ENCODE data around the gene DPCD. TPM values are rescaled to one million over a fixed set of nuclear protein-coding genes. Genes with fewer than 3 reads are reported as not detected.
"Not testable (repeated sequence)": the region's sequence is repeated elsewhere in the genome, so short reads cannot be mapped to it uniquely, and the experiment has no call there.

Gene DPCD
- total RNA-seq, 2 experiments from 2014 or later = 0.31 to 0.96 TPM

GRCh38 chr10:101630633-101630920 lies 42.5 kb downstream of the DPCD start:
- no peak overlapping the region for H3K27ac ChIP-seq (ENCODE audit: low read depth in 1 of 2, low read length in 2 of 2)
- no peak for TF ChIP-seq CTCF (IDR thresholded peaks at IDR 0.05)
- H3K9me3 Mint-ChIP-seq = no peaks in the 10 kb centered on the region
- no peak overlapping the region for H3K27ac Mint-ChIP-seq
- no peak for DNase-seq
- no peak overlapping the region for H3K4me3 Mint-ChIP-seq
- no peak for ATAC-seq (ENCODE audit: poor library complexity)
- ChIA-PET POLR2A (no interaction called here), CTCF (no interaction called here)
- H3K36me3 Mint-ChIP-seq (ENCODE audit: low read depth) = peaks cover 77% of the 10 kb centered on the region
- intact Hi-C loops (cut with DNase I, micrococcal nuclease) = no loop called here
- H3K27me3 ChIP-seq (ENCODE audit: control insufficient read depth in 1 of 2, insufficient read depth in 2 of 2, low read length in 2 of 2) = no peaks in the 10 kb centered on the region
- no peak overlapping the region for H3K4me3 ChIP-seq (ENCODE audit: low read length)
- H3K4me1 Mint-ChIP-seq (ENCODE audit: low read depth) = peaks cover 36% of the 10 kb centered on the region
- H3K36me3 ChIP-seq (ENCODE audit: insufficient read depth, low read length) = peaks cover 46% of the 10 kb centered on the region
- H3K9me3 ChIP-seq (ENCODE audit: control insufficient read depth in 1 of 2, insufficient read depth in 1 of 2, low read length in 2 of 2) = no peaks in the 10 kb centered on the region
- no peaks in the 10 kb centered on the region for H3K27me3 Mint-ChIP-seq
- peaks cover 2% of the 10 kb centered on the region for H3K4me1 ChIP-seq (ENCODE audit: insufficient read depth, low read length)

- no peak for ATAC-seq (ENCODE audit: poor library complexity)
- peaks cover 36% of the 10 kb centered on the region for H3K4me1 Mint-ChIP-seq (ENCODE audit: low read depth)
Observed at GRCh38 chr10:101631821-101632475, 43.8 kb downstream of the DPCD start.

GRCh38 chr10:101633510-101633909 lies 45.4 kb downstream of the DPCD start:
- H3K27me3 ChIP-seq (ENCODE audit: control insufficient read depth in 1 of 2, insufficient read depth in 2 of 2, low read length in 2 of 2); H3K4me3 Mint-ChIP-seq; CTCF ChIA-PET; ATAC-seq (ENCODE audit: poor library complexity); H3K9me3 ChIP-seq (ENCODE audit: control insufficient read depth in 1 of 2, insufficient read depth in 1 of 2, low read length in 2 of 2); H3K27me3 Mint-ChIP-seq; DNase-seq; intact Hi-C loops (cut with DNase I, micrococcal nuclease); POLR2A ChIA-PET; H3K27ac ChIP-seq (ENCODE audit: low read depth in 1 of 2, low read length in 2 of 2); H3K27ac Mint-ChIP-seq; H3K4me1 ChIP-seq (ENCODE audit: insufficient read depth, low read length); H3K4me3 ChIP-seq (ENCODE audit: low read length); H3K9me3 Mint-ChIP-seq: not testable (repeated sequence)
- Mint-ChIP-seq H3K36me3 (ENCODE audit: low read depth) (peaks cover 70% of the 10 kb centered on the region), H3K4me1 (ENCODE audit: low read depth) (peaks cover 26% of the 10 kb centered on the region)
- H3K36me3 ChIP-seq (ENCODE audit: insufficient read depth, low read length) = peaks cover 42% of the 10 kb centered on the region

More at GRCh38 chr10:101631821-101632475, 43.8 kb downstream of the DPCD start:
- peaks cover 47% of the 10 kb centered on the region for H3K36me3 ChIP-seq (ENCODE audit: insufficient read depth, low read length)
- H3K27ac ChIP-seq (ENCODE audit: low read depth in 1 of 2, low read length in 2 of 2) = no peak overlapping the region
- intact Hi-C loops (cut with DNase I, micrococcal nuclease) = no loop called here
- no peak for DNase-seq
- no peak overlapping the region for H3K4me3 ChIP-seq (ENCODE audit: low read length)
- H3K27me3 Mint-ChIP-seq = no peaks in the 10 kb centered on the region
- peaks cover 2% of the 10 kb centered on the region for H3K4me1 ChIP-seq (ENCODE audit: insufficient read depth, low read length)
- ChIA-PET CTCF (no interaction called here), POLR2A (no interaction called here)
- H3K27ac Mint-ChIP-seq = no peak overlapping the region
- H3K27me3 ChIP-seq (ENCODE audit: control insufficient read depth in 1 of 2, insufficient read depth in 2 of 2, low read length in 2 of 2) = no peaks in the 10 kb centered on the region
- H3K9me3 ChIP-seq (ENCODE audit: control insufficient read depth in 1 of 2, insufficient read depth in 1 of 2, low read length in 2 of 2) = no peaks in the 10 kb centered on the region
- no peak for TF ChIP-seq CTCF (IDR thresholded peaks at IDR 0.05)
- no peak overlapping the region for H3K4me3 Mint-ChIP-seq
- no peaks in the 10 kb centered on the region for H3K9me3 Mint-ChIP-seq
- H3K36me3 Mint-ChIP-seq (ENCODE audit: low read depth) = peaks cover 73% of the 10 kb centered on the region

Measured in CD4-positive, alpha-beta T cell (primary cell).